AG04450 (cell line): ENCODE measurements around the gene RNF17. TPM values are rescaled to one million over a fixed set of nuclear protein-coding genes. Genes with fewer than 3 reads are reported as not detected.

Experiments used
- CTCF ChIA-PET: fragments of 300-600, 350-600 bp; formaldehyde crosslinking; extraction: SDS; loops from one replicate; lab custom pipeline; 2022; ENCODE audit warnings: antibody characterized with exemption, inconsistent platforms; lab: Charles Lee
- POLR2A ChIA-PET: fragments of 350-600 bp; formaldehyde crosslinking; extraction: SDS; loops from one replicate; lab custom pipeline; 2021; ENCODE audit warnings: antibody characterized with exemption, inconsistent platforms; lab: Yijun Ruan, JAX
- DNase-seq: peaks from one replicate; pipeline ENCODE4 v3.0.0-alpha.2; 2011; ENCODE audit warnings: low read depth, low spot score
- H3K27ac ChIP-seq: one replicate; pipeline ENCODE4 v1.5.1; 2012; ENCODE audit warnings: low read depth, low read length, control low read depth
- H3K27me3 ChIP-seq: one replicate; pipeline ENCODE4 v1.6.0; 2012; ENCODE audit warnings: low read length; ENCODE audit not compliant: control insufficient read depth, insufficient read depth
- H3K4me3 ChIP-seq: 2 replicates; pipeline ENCODE4 v1.5.1; 2011; ENCODE audit warnings: mild to moderate bottlenecking, low read depth, low read length, control low read depth
- H3K9me3 ChIP-seq: 2 replicates; pipeline ENCODE4 v1.5.1; 2012; ENCODE audit warnings: low read length; ENCODE audit not compliant: control insufficient read depth, insufficient read depth
- CTCF ChIP-seq: IDR thresholded peaks from 2 replicates; pipeline ENCODE4 v1.5.1; 2011; ENCODE audit warnings: low read depth, low read length, control low read depth, inconsistent platforms
- polyA plus RNA-seq: library from polyadenylated mRNA; depleted of rRNA; stranded (reverse); fragments of >200 nt; gene quantifications from 2 replicates; pipeline ENCODE4 v1.2.3, GENCODE V29; 2011

RNF17 gene
- polyA plus RNA-seq, 1 experiment, result 0.05 TPM

DNA sequence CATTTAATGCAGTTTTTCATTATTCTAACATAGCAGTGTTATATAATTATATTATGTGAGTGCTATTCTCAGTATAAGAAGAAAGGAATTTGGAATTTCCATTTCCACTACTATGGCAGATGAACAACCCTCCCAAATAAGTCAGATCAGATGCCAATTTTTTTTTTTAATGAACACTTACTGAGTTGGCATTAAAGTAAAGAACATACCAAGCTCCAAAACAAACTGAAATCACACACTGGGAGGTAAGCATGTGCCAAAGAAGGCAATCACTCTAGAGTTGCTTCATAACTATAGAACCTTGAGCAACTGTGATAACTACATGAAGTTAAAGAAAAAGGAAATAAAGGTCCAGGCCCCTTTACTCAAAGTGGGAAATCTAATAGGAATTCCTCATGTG, 90.3 kb downstream of the RNF17 start:
- ChIA-PET CTCF (no interaction called here), POLR2A (no interaction called here)

DNA sequence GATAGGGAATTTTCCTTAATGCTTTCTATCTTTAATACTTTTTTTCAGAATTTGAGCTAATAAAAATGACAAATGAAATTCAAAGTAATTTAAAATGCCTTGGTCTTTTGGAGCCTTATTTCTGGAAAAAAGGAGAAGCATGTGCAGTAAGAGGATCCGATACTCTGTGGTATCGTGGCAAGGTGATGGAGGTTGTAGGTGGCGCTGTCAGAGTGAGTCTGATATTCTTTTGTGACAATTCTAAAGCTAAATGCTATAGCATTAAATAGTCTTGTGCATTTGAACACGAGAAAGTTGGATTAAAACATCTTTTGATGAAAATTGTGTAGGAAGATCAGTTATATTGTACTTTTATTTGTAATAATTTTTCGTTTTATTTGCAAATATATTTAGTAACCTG, 95.0 kb downstream of the RNF17 start:
- Histone ChIP-seq H3K27me3 (no peaks in the 10 kb centered on the region), H3K9me3 (no peaks in the 10 kb centered on the region), H3K4me3 (no peak overlapping the region), H3K27ac (no peak overlapping the region)
- DNase-seq, result no peak
- TF ChIP-seq CTCF, result no peak
- CTCF ChIA-PET, result interaction anchor here (1.2 kb wide), 2 partner anchors 12 to 109 kb away, joined by 3 to 4 read pairs; no protein-coding TSS in a partner anchor
- POLR2A ChIA-PET, result no interaction called here

More for the DNA sequence above, 90.3 kb downstream of the RNF17 start:
- Histone ChIP-seq H3K27me3 (no peaks in the 10 kb centered on the region), H3K27ac (no peak overlapping the region), H3K9me3 (no peaks in the 10 kb centered on the region), H3K4me3 (no peak overlapping the region)
- DNase-seq, result no peak
- TF ChIP-seq CTCF, result no peak

GRCh38 chr13:24860770-24861169, 96.8 kb downstream of the RNF17 start:
- H3K4me3 ChIP-seq, result no peak overlapping the region
- no peaks in the 10 kb centered on the region for H3K9me3 ChIP-seq
- DNase-seq, result no peak
- H3K27me3 ChIP-seq, result no peaks in the 10 kb centered on the region
- ChIA-PET CTCF (interaction anchor here (1.1 to 1.6 kb wide), 2 partner anchors 134 to 144 kb away, joined by 3 read pairs; no protein-coding TSS in a partner anchor), POLR2A (no interaction called here)
- TF ChIP-seq CTCF, result no peak
- H3K27ac ChIP-seq, result no peak overlapping the region

DNA sequence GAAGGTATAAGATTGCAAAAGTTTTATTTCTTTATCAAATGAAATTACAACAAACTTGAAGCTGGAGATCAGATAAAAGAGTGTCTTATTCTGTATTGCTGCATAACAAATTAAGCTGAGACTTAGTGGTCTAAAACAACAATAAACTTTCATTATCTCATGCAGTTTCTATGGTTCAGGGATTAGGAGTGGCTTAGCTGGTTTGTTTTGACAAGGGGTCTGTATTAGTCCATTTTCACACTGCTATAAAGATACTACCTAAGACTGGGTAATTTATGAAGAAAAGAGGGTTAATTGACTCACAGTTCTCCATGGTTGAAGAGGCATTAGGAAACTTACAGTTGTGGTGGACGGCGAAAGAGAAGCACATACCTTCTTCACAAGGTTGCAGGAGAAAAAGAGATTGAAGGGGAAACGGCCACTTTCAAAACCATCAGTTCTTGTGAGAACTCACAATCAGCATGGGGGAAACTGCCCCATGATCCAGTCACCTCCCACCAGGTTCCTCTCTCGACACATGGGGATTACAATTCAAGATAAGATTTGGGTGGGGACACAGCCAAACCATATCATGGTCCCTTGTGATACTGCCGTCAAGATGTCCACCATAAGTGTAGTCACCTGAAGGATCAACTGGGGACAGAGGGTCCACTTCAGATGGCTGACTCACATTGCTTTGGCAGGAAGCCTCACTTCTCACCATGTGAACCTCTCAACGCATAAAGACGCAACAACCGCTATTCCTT, 97.8 kb downstream of the RNF17 start:
- no peak for DNase-seq
- POLR2A ChIA-PET, result no interaction called here
- CTCF ChIA-PET, result interaction anchor here (1.1 to 1.6 kb wide), 2 partner anchors 133 to 143 kb away, joined by 3 read pairs; no protein-coding TSS in a partner anchor
- Histone ChIP-seq H3K4me3 (no peak overlapping the region), H3K27me3 (no peaks in the 10 kb centered on the region), H3K9me3 (no peaks in the 10 kb centered on the region), H3K27ac (no peak overlapping the region)
- TF ChIP-seq CTCF, result no peak

DNA sequence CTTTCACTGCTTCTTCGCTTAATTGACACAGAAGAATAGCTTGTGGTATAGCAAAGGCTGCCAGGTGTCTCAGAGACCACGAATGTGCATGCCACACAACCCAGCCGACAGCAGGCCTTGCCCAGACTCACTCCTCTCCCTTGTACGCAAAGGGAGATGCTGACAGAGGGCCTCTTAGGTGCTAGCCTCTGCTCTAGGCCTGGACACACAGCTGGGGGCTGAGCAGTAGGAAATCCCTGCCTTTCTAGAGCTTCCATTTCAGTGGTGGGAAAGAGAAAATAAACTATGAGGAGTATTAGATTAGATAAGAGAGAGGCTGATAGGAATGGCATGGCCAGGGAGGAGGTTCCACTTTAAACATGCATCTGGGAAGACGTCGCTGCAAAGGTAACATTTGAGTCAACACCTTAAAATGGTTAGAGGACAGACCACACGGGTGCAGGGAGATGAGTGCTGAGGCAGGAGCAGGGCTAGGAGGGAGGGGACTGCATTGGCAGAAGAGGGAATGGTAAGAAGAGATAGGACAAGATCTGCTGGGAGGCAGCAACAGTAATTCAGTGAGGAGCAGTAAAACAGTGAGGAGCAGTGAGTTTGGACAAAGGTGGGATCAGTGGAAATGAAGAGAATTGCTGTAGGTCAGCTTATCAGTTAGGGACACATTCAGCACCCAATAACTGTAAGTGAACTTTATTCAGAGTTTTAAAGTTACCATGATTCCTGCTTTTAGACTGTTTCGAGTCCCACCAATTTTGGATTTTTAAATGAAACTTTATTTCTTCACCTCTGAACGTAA, 100.0 kb downstream of the RNF17 start:
- POLR2A ChIA-PET, result no interaction called here
- CTCF ChIA-PET, result interaction anchor here (1.8 kb wide), 1 partner anchor 104 kb away, joined by 6 read pairs; no protein-coding TSS in a partner anchor
- no peak overlapping the region for H3K4me3 ChIP-seq

More for the DNA sequence above, 100.0 kb downstream of the RNF17 start:
- H3K9me3 ChIP-seq, result no peaks in the 10 kb centered on the region
- DNase-seq, result no peak
- no peak for TF ChIP-seq CTCF
- no peak overlapping the region for H3K27ac ChIP-seq
- no peaks in the 10 kb centered on the region for H3K27me3 ChIP-seq
